Measurements from ENCODE around the gene FBXO46.
"Not testable (repeated sequence)": the region's sequence is repeated elsewhere in the genome, so short reads cannot be mapped to it uniquely, and the experiment has no call there.

GRCh38 chr19:45720065-45720464, 10.6 kb downstream of the FBXO46 start:
- TF ChIP-seq CTCF (conservative IDR thresholded peaks at IDR 0.05); EZH2 (IDR thresholded peaks at IDR 0.05; ENCODE audit: low read depth): not testable (repeated sequence)

Data from PC-9 (cell line).